ENCODE results near the gene FHIT. TPM values are rescaled to one million over a fixed set of nuclear protein-coding genes. Genes with fewer than 3 reads are reported as not detected.

Gene FHIT
- total and polyA plus RNA-seq, 4 donors = 2.1 to 14.7 (median 6.6) TPM

- H3K9ac ChIP-seq (ENCODE audit: low read depth in 1 of 2, low read length in 2 of 2) = no peak overlapping the region
- TF ChIP-seq FOXA1 (IDR thresholded peaks at IDR 0.05) (no peak), ATF3 (IDR thresholded peaks at IDR 0.05) (no peak), SP1 (IDR thresholded peaks at IDR 0.05) (no peak), ZBTB33 (IDR thresholded peaks at IDR 0.05) (no peak)
- H3K4me1 ChIP-seq (ENCODE audit: control insufficient read depth in 4 of 4, insufficient read depth in 4 of 4, low read length in 3 of 4) = no peaks in the 10 kb centered on the region
- no peak overlapping the region for H3K4me3 ChIP-seq (ENCODE audit: low read depth in 1 of 3, low read length in 3 of 3)
- no peak for DNase-seq (ENCODE audit: low spot score)
- no peak overlapping the region for H3K27ac ChIP-seq (ENCODE audit: low read depth in 1 of 2, low read length in 2 of 2)
- no peaks in the 10 kb centered on the region for H3K9me3 ChIP-seq (ENCODE audit: control insufficient read depth in 4 of 4, low read length in 3 of 4)
- 97% methylated on average over 1 of the region's 1 CpG for WGBS
- no peaks in the 10 kb centered on the region for H3K36me3 ChIP-seq (ENCODE audit: control insufficient read depth in 4 of 4, insufficient read depth in 3 of 4, low read depth in 1 of 4, low read length in 3 of 4)
- H3K27me3 ChIP-seq (ENCODE audit: control insufficient read depth in 4 of 4, insufficient read depth in 4 of 4, low read length in 3 of 4) = no peaks in the 10 kb centered on the region
Observed at GRCh38 chr3:59899061-59899460, 1352.2 kb downstream of the FHIT start.

- no peak overlapping the region for H3K27ac ChIP-seq (ENCODE audit: low read depth in 1 of 2, low read length in 2 of 2)
- no peaks in the 10 kb centered on the region for H3K4me1 ChIP-seq (ENCODE audit: control insufficient read depth in 4 of 4, insufficient read depth in 4 of 4, low read length in 3 of 4)
- no peak overlapping the region for H3K4me3 ChIP-seq (ENCODE audit: low read depth in 1 of 3, low read length in 3 of 3)
- no peak for TF ChIP-seq HNF4A (conservative IDR thresholded peaks at IDR 0.05)
- no peak for TF ChIP-seq YY1 (IDR thresholded peaks at IDR 0.05)
- no peak for TF ChIP-seq FOXA2 (IDR thresholded peaks at IDR 0.05)
- TF ChIP-seq REST (IDR thresholded peaks at IDR 0.05) = no peak
- TF ChIP-seq TAF1 (conservative IDR thresholded peaks at IDR 0.05) = no peak
- TF ChIP-seq CTCF (IDR thresholded peaks at IDR 0.05; ENCODE audit: low read depth, low read length, missing input control) = no peak
- no peak for TF ChIP-seq HNF4G (IDR thresholded peaks at IDR 0.05)
- no peak for TF ChIP-seq ATF3 (IDR thresholded peaks at IDR 0.05)
- TF ChIP-seq FOXA1 (IDR thresholded peaks at IDR 0.05) = no peak
- no peak for TF ChIP-seq ZBTB33 (IDR thresholded peaks at IDR 0.05)
- no peak for DNase-seq (ENCODE audit: low spot score)
- no peaks in the 10 kb centered on the region for H3K36me3 ChIP-seq (ENCODE audit: control insufficient read depth in 4 of 4, insufficient read depth in 3 of 4, low read depth in 1 of 4, low read length in 3 of 4)
- WGBS = 75% methylated on average over 3 of the region's 3 CpGs
- no peaks in the 10 kb centered on the region for H3K27me3 ChIP-seq (ENCODE audit: control insufficient read depth in 4 of 4, insufficient read depth in 4 of 4, low read length in 3 of 4)
- H3K9me3 ChIP-seq (ENCODE audit: control insufficient read depth in 4 of 4, low read length in 3 of 4) = no peaks in the 10 kb centered on the region
- no peak overlapping the region for H3K9ac ChIP-seq (ENCODE audit: low read depth in 1 of 2, low read length in 2 of 2)
Observed at GRCh38 chr3:59895972-59896371, 1355.3 kb downstream of the FHIT start.

Measured in liver (tissue), 9 donors.